OCI-LY3 (cell line): Measurements from ENCODE around the gene TMEM191B.
"Not testable (repeated sequence)": the region's sequence is repeated elsewhere in the genome, so short reads cannot be mapped to it uniquely, and the experiment has no call there.

Experiments
- CTCF ChIP-seq: fragments of 200-600, 300-600 bp; sonication (generic); IDR thresholded peaks from 2 replicates; pipeline ENCODE4 v1.5.1; 2014; ENCODE audit warnings: antibody characterized with exemption, low read length, low read depth
- EZH2phosphoT487 ChIP-seq: fragments of 200-600 bp; shearing (Covaris generic); IDR thresholded peaks from 2 replicates; pipeline ENCODE4 v1.6.1; 2018; ENCODE audit warnings: antibody characterized with exemption, mixed run types, low read depth

GRCh38 chr22:18551046-18551445, 23.4 kb downstream of the TMEM191B start:
- TF ChIP-seq CTCF, EZH2phosphoT487: not testable (repeated sequence)
